GM18861 (cell line): ENCODE measurements around the gene NFE2L2.
"Not testable (repeated sequence)": the region's sequence is repeated elsewhere in the genome, so short reads cannot be mapped to it uniquely, and the experiment has no call there.

Source experiments
- ATAC-seq: cut with Tn5 transposase; IDR thresholded peaks from one replicate; pipeline ENCODE4 v1.9.1; 2021; ENCODE audit not compliant: unreplicated experiment

The NFE2L2 gene

DNA sequence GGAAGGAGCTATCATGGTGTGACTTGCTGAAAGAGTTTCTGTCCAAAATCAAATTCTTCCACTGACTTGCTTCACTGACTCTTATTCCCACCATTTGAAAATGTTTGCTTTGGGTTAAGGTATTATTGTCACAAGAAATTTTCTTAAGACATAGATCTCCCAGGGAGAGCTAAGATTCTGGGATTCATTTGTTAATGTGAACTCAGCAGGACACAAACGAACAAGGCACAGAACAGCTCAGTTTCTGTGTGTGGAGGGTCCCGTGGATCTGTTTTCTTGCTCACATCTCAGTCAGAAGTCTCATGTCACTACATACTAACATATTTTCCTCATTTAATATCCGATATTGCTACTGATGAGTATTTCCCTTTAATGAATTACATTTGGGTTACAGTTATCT is 60.1 kb downstream of the NFE2L2 start:
- no peak for ATAC-seq

DNA sequence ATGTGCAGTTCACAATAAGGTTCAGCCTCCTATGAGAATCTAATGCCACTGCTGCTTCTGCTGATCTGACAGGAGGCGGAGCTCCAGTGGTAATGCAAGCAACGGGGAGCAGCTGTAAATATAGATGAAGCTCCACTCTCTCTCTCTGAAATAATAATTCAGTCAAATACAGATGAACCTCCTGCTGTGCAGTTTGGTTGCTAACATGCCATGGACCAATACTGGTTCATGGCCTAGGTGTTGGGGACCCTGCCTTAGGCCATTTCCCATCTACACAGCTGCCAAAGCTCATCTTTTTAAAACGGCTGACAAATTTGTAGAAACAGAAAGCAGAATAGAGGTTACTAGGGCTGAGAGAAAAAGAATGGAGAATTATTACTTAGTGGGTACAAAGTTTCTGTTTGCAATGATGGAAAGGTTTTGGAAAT is 62.6 kb downstream of the NFE2L2 start:
- ATAC-seq, result no peak

DNA sequence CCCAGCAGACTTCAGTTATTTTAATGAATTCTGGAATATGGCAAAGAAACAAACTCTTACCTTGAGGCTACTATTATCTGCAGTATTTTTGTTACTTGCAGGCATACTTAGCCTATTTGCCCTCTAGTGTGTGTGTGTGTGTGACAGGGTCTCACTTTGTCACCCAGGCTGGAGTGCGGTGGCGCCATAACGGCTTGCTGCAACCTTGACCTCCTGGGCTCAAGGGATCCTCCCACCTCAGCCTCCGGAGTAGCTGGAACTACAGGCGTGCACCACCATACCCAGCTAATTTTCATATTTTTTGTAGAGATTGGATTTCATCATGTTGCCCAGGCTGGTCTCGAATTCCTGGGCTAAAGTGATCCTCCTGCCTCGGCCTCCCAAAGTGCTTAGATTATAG is 64.1 kb downstream of the NFE2L2 start:
- ATAC-seq, result not testable (repeated sequence)

DNA sequence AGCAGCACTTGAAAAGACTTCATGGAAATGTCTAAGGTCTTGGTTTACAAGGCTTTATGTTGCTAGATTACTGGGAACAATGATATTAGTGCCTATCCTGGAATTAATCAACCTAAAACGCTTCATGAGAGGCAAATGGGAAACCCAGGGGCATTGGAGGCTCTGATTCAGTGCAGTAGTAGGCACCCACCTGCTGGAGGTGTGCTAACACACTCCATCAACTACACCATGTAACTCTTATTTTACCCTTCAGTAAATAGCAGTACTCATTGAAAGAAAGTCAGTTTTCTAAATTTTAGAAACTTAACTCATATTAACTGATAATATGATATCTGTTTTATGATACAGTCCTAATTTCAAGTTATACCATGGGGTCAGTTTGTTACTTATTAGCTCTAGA is 69.3 kb downstream of the NFE2L2 start:
- ATAC-seq, result peak; percentile 43

DNA sequence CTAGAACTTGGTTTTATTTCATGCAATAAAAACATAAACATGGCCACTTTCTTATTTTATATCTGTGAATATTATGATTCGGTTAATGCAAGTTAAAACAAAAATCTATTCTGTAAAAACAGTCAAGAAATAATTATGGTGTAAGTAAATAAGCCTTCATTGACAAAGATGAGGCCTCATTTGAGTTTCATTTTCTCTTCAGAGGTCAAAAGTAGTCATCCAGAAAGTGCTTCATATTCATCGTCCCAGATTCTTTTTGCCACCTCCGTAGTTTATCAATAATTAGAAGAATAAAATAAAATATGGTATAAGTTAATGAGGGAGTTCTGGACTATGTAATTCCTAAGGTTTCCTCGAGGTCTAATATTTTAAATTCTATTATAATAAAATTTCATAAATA is 71.3 kb downstream of the NFE2L2 start:
- no peak for ATAC-seq

DNA sequence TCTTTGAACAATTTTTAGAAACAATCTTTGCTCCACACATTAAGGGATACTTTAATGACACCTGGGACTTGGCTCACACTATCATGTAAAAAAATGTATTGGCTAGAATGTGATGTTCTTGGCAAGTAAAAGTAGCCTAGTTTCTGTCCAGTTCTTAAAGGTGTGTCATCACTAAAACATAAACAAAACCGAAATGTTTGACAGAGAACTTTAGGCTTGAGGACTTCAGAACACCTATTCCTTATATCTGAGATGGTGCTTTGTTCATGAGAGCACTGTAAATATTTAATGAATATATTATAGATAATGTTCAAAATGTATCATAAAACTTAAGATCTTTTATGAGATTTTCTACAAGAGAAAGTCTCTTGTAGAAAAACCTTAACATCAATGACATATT is 71.7 kb downstream of the NFE2L2 start:
- ATAC-seq, result no peak

DNA sequence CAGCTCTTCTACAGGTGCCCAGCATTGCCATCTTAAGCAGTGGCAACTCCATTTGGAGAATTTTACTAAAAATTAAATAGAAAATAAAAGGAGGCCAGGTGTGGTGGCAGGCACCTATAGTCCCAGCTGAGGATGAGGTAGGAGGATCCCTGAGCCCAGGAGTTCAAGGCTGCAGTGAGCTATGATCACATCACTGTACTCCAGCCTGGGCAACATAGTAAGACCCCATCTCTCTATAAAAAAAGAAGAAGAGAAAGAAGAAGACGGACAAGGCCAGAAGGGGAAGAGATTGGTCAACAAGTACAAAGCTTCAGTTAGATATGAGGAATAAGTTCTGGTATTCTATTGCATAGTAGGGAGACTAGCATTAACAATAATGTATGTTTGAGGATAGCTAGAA is 73.6 kb downstream of the NFE2L2 start:
- no peak for ATAC-seq

DNA sequence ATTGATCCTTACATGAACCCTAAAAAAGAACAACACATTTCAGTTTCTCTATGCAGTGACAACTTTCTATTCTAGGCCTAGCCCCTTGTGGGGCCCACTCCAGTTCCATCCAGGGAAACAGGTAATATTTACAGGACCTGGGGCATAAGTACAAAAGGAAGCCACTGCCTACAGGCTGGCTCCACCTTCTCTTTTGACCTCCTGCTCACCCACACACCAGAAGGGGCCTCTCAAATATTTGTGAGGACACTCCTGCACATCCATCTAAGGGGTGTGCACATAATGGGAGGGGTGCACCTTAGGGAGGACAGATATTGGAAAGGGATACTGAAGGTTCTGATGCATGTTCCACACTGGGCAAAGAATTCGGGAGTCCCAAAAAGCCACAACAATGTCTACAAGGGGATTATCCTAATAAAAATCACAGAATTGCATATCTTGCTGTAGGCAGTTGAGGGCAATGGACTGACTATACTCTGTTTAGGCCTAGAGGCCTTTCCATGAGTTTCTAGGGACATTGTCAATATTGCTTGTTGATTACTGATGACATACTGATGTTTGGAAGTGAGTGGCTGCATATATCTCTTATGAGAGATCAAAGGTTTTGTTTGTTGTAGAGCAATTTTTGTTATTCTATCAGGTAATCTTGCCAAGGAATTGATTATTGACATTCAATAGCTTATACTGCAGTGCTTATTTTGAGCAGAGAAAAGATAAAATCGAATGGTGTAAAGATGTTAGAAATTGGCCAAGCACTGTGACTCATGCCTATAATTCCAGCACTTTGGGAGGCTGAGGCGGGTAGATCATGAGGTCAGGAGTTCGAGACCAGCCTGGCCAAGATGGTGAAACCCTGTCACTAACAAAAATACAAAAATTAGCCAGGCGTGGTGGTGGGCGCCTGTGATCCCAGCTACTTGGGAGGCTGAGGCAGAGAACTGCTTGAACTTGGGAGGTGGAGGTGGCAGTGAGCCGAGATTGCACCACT is 75.8 kb downstream of the NFE2L2 start:
- no peak for ATAC-seq

DNA sequence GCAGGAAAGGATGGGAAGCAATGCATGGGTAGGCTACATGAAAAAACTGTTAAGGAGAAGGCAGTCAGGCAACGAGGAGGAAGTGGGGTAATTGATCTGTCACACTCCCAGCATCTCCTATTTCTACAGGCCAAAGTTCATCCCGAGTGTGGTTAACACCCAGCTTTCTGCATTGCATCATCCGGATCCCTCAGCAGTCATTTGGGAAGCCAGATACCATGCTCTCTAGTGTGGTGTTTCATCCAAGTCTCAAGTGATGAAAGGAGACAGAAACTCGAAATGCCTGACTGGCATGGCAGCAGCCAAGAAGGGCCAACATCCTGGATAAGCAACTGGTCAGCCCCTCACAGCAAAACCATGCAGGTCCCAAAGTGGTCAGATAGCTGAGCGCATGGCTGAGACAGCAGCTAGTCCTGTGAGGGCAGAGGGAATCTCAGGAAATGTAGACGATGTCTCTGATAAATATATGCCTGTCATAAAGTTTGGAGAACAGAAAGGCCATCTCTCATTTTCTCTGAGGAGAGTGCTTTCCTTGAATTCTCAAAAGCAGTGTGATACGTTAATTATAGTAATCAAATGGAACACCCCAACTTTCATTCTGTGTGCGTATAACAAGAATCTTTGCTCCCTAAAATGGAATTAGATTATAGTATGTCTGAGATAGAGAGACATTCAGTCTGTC is 76.8 kb downstream of the NFE2L2 start:
- no peak for ATAC-seq

DNA sequence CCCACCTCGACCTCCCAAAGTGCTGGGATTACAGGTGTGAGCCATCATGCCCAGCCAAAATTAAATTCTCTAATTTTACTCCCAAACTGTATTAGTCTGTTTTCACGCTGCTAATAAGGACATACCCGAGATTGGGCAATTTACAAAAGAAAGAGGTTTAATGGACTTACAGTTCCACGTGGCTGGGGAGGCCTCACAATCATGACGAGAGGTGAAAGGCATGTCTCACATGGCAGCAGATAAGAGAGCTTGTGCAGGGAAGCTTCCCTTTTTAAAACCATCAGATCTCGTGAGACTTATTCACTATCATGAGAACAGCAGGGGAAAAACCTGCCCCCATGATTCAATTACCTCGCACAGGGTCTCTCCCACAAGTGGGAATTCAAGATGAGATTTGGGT is 78.5 kb downstream of the NFE2L2 start:
- not testable (repeated sequence) for ATAC-seq

DNA sequence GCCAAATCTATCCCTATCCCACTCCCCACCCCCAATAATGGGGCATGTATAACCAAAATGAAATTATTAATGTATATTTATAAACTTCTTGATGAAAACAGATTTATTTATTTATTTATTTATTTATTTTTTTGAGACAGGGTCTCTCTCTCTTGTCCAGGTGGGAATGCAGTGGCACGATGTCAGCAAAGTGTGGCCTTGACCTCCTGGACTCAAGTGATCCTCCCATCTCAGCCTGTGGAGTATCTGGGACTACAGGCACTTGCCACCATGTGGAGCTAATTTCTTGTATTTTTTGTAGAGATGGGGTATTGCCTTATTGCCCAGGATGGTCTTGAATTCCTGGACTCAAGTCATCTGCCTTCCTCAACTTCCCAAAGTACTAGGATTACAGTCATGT is 79.9 kb downstream of the NFE2L2 start:
- no peak for ATAC-seq

DNA sequence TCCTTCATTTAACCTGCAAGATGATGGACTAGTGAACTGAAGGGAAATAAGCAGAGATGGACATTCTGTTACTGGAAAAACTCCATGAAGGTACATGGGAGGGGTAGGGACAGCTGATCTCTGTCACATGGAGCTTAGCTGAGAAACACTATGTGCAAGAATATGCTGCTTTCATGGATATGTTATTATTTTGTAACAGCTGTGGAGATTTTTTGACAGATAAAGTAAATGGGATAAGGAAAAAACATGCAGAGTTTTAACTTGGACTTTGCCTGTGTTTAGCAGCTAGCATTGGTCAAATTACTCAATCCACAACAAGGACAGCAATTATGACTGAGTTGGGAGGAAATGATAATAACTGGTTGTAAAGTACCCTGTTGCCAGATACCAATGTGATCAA is 80.7 kb downstream of the NFE2L2 start:
- no peak for ATAC-seq
